HepG2 (cell line): ENCODE measurements around the gene P2RX1. TPM values are rescaled to one million over a fixed set of nuclear protein-coding genes. Genes with fewer than 3 reads are reported as not detected.

Experiments used
- ARNT2 ChIP-seq: sonication (generic); formaldehyde crosslinking; IDR thresholded peaks from 2 replicates; pipeline ENCODE4 v1.8.0; 2022; ENCODE audit warnings: mild to moderate bottlenecking, low read depth, missing genetic modification reagents, moderate library complexity
- BORCS8-MEF2B ChIP-seq: sonication (generic); formaldehyde crosslinking; IDR thresholded peaks from 2 replicates; pipeline ENCODE4 v1.8.0; 2022; ENCODE audit warnings: mild to moderate bottlenecking, missing genetic modification reagents
- FOXA3 ChIP-seq: IDR thresholded peaks from 2 replicates; pipeline ENCODE4 v1.6.1; 2016; ENCODE audit warnings: missing genetic modification reagents, missing compliant biosample characterization
- FOXO1 ChIP-seq: sonication (generic); formaldehyde crosslinking; IDR thresholded peaks from 2 replicates; pipeline ENCODE4 v1.4.0; 2020; ENCODE audit warnings: missing genetic modification reagents
- HDAC1 ChIP-seq: sonication (generic); formaldehyde crosslinking; IDR thresholded peaks from 2 replicates; pipeline ENCODE4 v1.5.1; 2020; ENCODE audit warnings: mild to moderate bottlenecking, missing genetic modification reagents
- KDM5B ChIP-seq: sonication (generic); formaldehyde crosslinking; IDR thresholded peaks from 2 replicates; pipeline ENCODE4 v1.4.0; 2020; ENCODE audit warnings: missing genetic modification reagents, mild to moderate bottlenecking, borderline replicate concordance
- KMT2A ChIP-seq: sonication (generic); formaldehyde crosslinking; IDR thresholded peaks from 2 replicates; pipeline ENCODE4 v1.4.0; 2020; ENCODE audit warnings: missing genetic modification reagents
- MED8 ChIP-seq: sonication (generic); formaldehyde crosslinking; IDR thresholded peaks from 2 replicates; pipeline ENCODE4 v1.8.1; 2023; ENCODE audit warnings: mild to moderate bottlenecking, missing genetic modification reagents; ENCODE audit not compliant: insufficient replicate concordance
- MEF2D ChIP-seq: sonication (generic); formaldehyde crosslinking; IDR thresholded peaks from 2 replicates; pipeline ENCODE4 v1.5.1; 2020; ENCODE audit warnings: mild to moderate bottlenecking, missing genetic modification reagents
- NFYB ChIP-seq: sonication (generic); formaldehyde crosslinking; IDR thresholded peaks from 2 replicates; pipeline ENCODE4 v1.4.0; 2020; ENCODE audit warnings: missing genetic modification reagents
- REPIN1 ChIP-seq: sonication (generic); formaldehyde crosslinking; IDR thresholded peaks from 2 replicates; pipeline ENCODE4 v1.8.0; 2022; ENCODE audit warnings: missing genetic modification reagents, low read depth, mild to moderate bottlenecking, borderline replicate concordance
- SALL1 ChIP-seq: sonication (generic); formaldehyde crosslinking; IDR thresholded peaks from 2 replicates; pipeline ENCODE4 v1.8.0; 2022; ENCODE audit warnings: mild to moderate bottlenecking, missing genetic modification reagents
- SAP130 ChIP-seq: IDR thresholded peaks from 2 replicates; pipeline ENCODE4 v1.6.1; 2016; ENCODE audit warnings: low read depth
- SMAD3 ChIP-seq: sonication (generic); formaldehyde crosslinking; IDR thresholded peaks from 2 replicates; pipeline ENCODE4 v1.4.0; 2020; ENCODE audit warnings: missing genetic modification reagents
- TAF15 ChIP-seq: fragments of 200-400 bp; formaldehyde crosslinking; IDR thresholded peaks from one replicate; pipeline ENCODE4 v1.6.1; 2018; ENCODE audit warnings: mild to moderate bottlenecking, low read depth, low read length; ENCODE audit not compliant: poor library complexity, severe bottlenecking
- TMF1 ChIP-seq: sonication (generic); formaldehyde crosslinking; IDR thresholded peaks from 2 replicates; pipeline ENCODE4 v1.8.1; 2022; ENCODE audit warnings: low read depth, missing genetic modification reagents
- ZNF354B ChIP-seq: sonication (generic); formaldehyde crosslinking; IDR thresholded peaks from 2 replicates; pipeline ENCODE4 v1.8.0; 2022; ENCODE audit warnings: mild to moderate bottlenecking, missing genetic modification reagents
- ZNF614 ChIP-seq: IDR thresholded peaks from 2 replicates; pipeline ENCODE4 v1.6.1; 2018; ENCODE audit warnings: missing biosample characterization, missing genetic modification reagents, inconsistent platforms, borderline replicate concordance
- ZNF747 ChIP-seq: sonication (generic); formaldehyde crosslinking; IDR thresholded peaks from 2 replicates; pipeline ENCODE4 v1.8.1; 2023; ENCODE audit warnings: missing genetic modification reagents, mild to moderate bottlenecking, borderline replicate concordance
- ZNF775 ChIP-seq: sonication (generic); formaldehyde crosslinking; IDR thresholded peaks from 2 replicates; pipeline ENCODE4 v1.4.0; 2020; ENCODE audit warnings: missing genetic modification reagents, mild to moderate bottlenecking, moderate library complexity, borderline replicate concordance
- ZNF782 ChIP-seq: sonication (generic); formaldehyde crosslinking; IDR thresholded peaks from 2 replicates; pipeline ENCODE4 v1.4.0; 2020; ENCODE audit warnings: missing genetic modification reagents, mild to moderate bottlenecking, borderline replicate concordance
- polyA plus RNA-seq, 8 experiments: library from polyadenylated mRNA; depleted of rRNA in 3 of 8; stranded (reverse) in 7 of 8; unstranded in 1 of 8; fragments of >200 nt; fragmentation: Illumina TruSeq in 4 of 8; extraction: Trizol in 4 of 8; gene quantifications; 2 replicates each; pipeline versions ENCODE4 v1.2.1 to v1.2.3, GENCODE V29; 2011 to 2016; ENCODE audit warnings: low read depth in 4 of 8, missing spikeins in 1 of 8, mixed read lengths in 1 of 8; ENCODE audit not compliant: insufficient read depth in 1 of 8
- total RNA-seq, 5 experiments: library from RNA; depleted of rRNA; stranded (reverse); fragments of >200 nt; fragmentation: Illumina TruSeq; extraction: Trizol; gene quantifications; 2 replicates each; pipeline ENCODE4 v1.2.3, GENCODE V29; 2016; ENCODE audit warnings: low read depth in 1 of 5
- TF ChIP-seq, protein P1 (sequence below): sonication (generic); formaldehyde crosslinking; IDR thresholded peaks from 2 replicates; pipeline ENCODE4 v1.9.0; 2021; ENCODE audit warnings: missing genetic modification reagents, mild to moderate bottlenecking, borderline replicate concordance
- TF ChIP-seq, protein P2 (sequence below): sonication (generic); formaldehyde crosslinking; IDR thresholded peaks from 2 replicates; pipeline ENCODE4 v1.5.1; 2020; ENCODE audit warnings: missing genetic modification reagents, mild to moderate bottlenecking, borderline replicate concordance
- TF ChIP-seq, protein P3 (sequence below): IDR thresholded peaks from 2 replicates; pipeline ENCODE4 v1.6.1; 2016; ENCODE audit warnings: mild to moderate bottlenecking
- TF ChIP-seq, protein P4 (sequence below): sonication (generic); formaldehyde crosslinking; IDR thresholded peaks from 2 replicates; pipeline ENCODE4 v1.5.1; 2020; ENCODE audit warnings: missing genetic modification reagents, mild to moderate bottlenecking, borderline replicate concordance

The P2RX1 gene
- total and polyA plus RNA-seq, 2 of the 13 experiments (the other 11 are each of a cell fraction or from before 2014, with no cell fraction given), result 0.04 to 0.50 TPM

DNA sequence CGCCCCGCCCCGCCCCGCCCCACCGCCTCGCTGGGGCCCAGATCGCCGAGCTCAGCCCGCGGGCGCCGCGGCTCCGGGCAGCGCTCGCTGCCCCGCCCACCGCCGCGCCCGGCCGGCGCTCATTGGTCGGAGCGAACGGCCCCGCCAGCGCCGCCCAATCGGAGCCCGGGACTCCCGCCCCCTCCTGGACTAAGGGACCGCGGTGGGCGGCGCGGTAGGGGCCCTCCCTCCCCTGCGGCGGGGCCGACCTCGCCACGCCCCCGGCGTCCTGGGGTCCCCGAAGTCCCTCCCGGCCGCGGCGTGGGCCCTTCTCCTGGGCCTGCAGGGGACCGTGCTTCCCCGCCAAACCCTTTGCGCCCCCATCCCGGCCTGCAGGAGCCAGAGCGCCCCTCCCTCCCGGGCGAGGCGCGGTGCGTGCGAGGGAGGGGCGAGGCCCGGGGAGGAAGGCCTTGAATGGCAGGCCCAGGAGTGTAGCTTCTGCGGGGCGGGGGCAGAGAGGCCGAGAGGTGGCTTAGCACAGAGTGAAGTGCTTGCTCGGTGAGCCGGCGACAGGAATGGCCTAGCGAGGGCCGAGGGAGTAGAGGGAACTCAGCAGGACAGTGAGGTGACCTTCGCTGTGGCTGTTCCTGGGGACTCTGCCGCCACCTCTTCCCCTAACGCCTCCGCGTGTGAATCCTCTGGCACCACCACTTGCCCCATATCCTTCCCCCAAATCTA is 23.1 kb downstream of the P2RX1 start, which contains the start of gene CAMKK1 (continued):
- TF ChIP-seq KMT2A (CRISPR knock-in tag), result no peak
- TF ChIP-seq HDAC1, result peak; percentile 74
- no peak for TF ChIP-seq ZNF775
- no peak for TF ChIP-seq ZNF354B (CRISPR knock-in tag)
- TF ChIP-seq, protein P1, sequence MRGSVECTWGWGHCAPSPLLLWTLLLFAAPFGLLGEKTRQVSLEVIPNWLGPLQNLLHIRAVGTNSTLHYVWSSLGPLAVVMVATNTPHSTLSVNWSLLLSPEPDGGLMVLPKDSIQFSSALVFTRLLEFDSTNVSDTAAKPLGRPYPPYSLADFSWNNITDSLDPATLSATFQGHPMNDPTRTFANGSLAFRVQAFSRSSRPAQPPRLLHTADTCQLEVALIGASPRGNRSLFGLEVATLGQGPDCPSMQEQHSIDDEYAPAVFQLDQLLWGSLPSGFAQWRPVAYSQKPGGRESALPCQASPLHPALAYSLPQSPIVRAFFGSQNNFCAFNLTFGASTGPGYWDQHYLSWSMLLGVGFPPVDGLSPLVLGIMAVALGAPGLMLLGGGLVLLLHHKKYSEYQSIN (CRISPR knock-in tag), result no peak
- TF ChIP-seq FOXA3 (CRISPR knock-in tag), result no peak
- TF ChIP-seq ZNF782 (CRISPR knock-in tag), result 0 out of 2 replicates have a peak, but pooled peaks have one; percentile 22
- TF ChIP-seq ARNT2 (CRISPR knock-in tag), result peak; percentile 83; the same call in 1 of the 2 replicates
- TF ChIP-seq, protein P2, sequence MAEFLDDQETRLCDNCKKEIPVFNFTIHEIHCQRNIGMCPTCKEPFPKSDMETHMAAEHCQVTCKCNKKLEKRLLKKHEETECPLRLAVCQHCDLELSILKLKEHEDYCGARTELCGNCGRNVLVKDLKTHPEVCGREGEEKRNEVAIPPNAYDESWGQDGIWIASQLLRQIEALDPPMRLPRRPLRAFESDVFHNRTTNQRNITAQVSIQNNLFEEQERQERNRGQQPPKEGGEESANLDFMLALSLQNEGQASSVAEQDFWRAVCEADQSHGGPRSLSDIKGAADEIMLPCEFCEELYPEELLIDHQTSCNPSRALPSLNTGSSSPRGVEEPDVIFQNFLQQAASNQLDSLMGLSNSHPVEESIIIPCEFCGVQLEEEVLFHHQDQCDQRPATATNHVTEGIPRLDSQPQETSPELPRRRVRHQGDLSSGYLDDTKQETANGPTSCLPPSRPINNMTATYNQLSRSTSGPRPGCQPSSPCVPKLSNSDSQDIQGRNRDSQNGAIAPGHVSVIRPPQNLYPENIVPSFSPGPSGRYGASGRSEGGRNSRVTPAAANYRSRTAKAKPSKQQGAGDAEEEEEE, result no peak
- TF ChIP-seq SALL1, result peak; percentile 58
- peak; percentile 71 for TF ChIP-seq KDM5B (CRISPR knock-in tag)
- no peak for TF ChIP-seq ZNF614
- TF ChIP-seq TAF15, result no peak
- TF ChIP-seq MEF2D (CRISPR knock-in tag), result no peak
- TF ChIP-seq, protein P3, sequence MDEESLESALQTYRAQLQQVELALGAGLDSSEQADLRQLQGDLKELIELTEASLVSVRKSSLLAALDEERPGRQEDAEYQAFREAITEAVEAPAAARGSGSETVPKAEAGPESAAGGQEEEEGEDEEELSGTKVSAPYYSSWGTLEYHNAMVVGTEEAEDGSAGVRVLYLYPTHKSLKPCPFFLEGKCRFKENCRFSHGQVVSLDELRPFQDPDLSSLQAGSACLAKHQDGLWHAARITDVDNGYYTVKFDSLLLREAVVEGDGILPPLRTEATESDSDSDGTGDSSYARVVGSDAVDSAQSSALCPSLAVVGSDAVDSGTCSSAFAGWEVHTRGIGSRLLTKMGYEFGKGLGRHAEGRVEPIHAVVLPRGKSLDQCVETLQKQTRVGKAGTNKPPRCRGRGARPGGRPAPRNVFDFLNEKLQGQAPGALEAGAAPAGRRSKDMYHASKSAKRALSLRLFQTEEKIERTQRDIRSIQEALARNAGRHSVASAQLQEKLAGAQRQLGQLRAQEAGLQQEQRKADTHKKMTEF, result peak; percentile 70; the same call in 1 of the 2 replicates
- peak; percentile 88 for TF ChIP-seq BORCS8-MEF2B (CRISPR knock-in tag)
- TF ChIP-seq NFYB (CRISPR knock-in tag), result peak; percentile 71
- TF ChIP-seq, protein P4, sequence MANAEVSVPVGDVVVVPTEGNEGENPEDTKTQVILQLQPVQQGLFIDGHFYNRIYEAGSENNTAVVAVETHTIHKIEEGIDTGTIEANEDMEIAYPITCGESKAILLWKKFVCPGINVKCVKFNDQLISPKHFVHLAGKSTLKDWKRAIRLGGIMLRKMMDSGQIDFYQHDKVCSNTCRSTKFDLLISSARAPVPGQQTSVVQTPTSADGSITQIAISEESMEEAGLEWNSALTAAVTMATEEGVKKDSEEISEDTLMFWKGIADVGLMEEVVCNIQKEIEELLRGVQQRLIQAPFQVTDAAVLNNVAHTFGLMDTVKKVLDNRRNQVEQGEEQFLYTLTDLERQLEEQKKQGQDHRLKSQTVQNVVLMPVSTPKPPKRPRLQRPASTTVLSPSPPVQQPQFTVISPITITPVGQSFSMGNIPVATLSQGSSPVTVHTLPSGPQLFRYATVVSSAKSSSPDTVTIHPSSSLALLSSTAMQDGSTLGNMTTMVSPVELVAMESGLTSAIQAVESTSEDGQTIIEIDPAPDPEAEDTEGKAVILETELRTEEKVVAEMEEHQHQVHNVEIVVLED, result peak; percentile 48; the same call in 1 of the 2 replicates
- peak; percentile 59 for TF ChIP-seq REPIN1
- TF ChIP-seq FOXO1 (CRISPR knock-in tag), result peak; percentile 27; the same call in 1 of the 2 replicates
- peak; percentile 41 for TF ChIP-seq MED8 (CRISPR knock-in tag)
- no peak for TF ChIP-seq ZNF747
- peak; percentile 72 for TF ChIP-seq SAP130
- 0 out of 2 replicates have a peak, but pooled peaks have one; percentile 31 for TF ChIP-seq TMF1 (CRISPR knock-in tag)
- peak; percentile 37; the same call in 1 of the 2 replicates for TF ChIP-seq SMAD3 (CRISPR knock-in tag)
